GM23248 (cell line): ENCODE data around the gene CACNA1I.
A peak's percentile ranks its signal among the peaks of the same experiment; 100 is the strongest.

ENCODE experiments used
- EZH2 ChIP-seq: fragments of 200-600 bp; sonication (generic); IDR thresholded peaks from 2 replicates; pipeline ENCODE4 v1.6.1; 2018; ENCODE audit warnings: antibody characterized with exemption, mild to moderate bottlenecking; ENCODE audit not compliant: insufficient read depth, poor library complexity, severe bottlenecking
- EZH2phosphoT487 ChIP-seq: fragments of 200-600 bp; sonication (generic); IDR thresholded peaks from 2 replicates; pipeline ENCODE4 v1.6.1; 2018; ENCODE audit warnings: antibody characterized with exemption, moderate library complexity, mild to moderate bottlenecking, low read depth; ENCODE audit not compliant: insufficient read depth

- TF ChIP-seq EZH2 = peak; percentile 45
- TF ChIP-seq EZH2phosphoT487 = no peak
Measured at GRCh38 chr22:39661501-39661841, 90.9 kb downstream of the CACNA1I start.
